HG03460 (cell line): ENCODE data around the gene OVOL2.

Experiments
- ATAC-seq: cut with Tn5 transposase; IDR thresholded peaks from one replicate; pipeline ENCODE4 v1.9.1; 2021; ENCODE audit not compliant: unreplicated experiment

Gene OVOL2

GRCh38 chr20:18018100-18018499 is 39.6 kb downstream of the OVOL2 start:
- no peak for ATAC-seq

GRCh38 chr20:18016772-18017171 is 40.9 kb downstream of the OVOL2 start:
- ATAC-seq = no peak

- no peak for ATAC-seq
Measured at GRCh38 chr20:18014411-18014810, 43.3 kb downstream of the OVOL2 start.

GRCh38 chr20:18012901-18013300 is 44.8 kb downstream of the OVOL2 start:
- ATAC-seq = no peak

- ATAC-seq = no peak
Measured at GRCh38 chr20:18011951-18012645, 45.6 kb downstream of the OVOL2 start.

GRCh38 chr20:18011482-18011881 is 46.2 kb downstream of the OVOL2 start:
- ATAC-seq = no peak

- no peak for ATAC-seq
Measured at GRCh38 chr20:18009116-18009515, 48.6 kb downstream of the OVOL2 start.

- ATAC-seq = no peak
Measured at GRCh38 chr20:18007534-18008292, 50.0 kb downstream of the OVOL2 start.

- no peak for ATAC-seq
Measured at GRCh38 chr20:18006684-18007083, 51.0 kb downstream of the OVOL2 start.

GRCh38 chr20:18005990-18006364 is 51.7 kb downstream of the OVOL2 start:
- no peak for ATAC-seq

- ATAC-seq = peak; percentile 96
Measured at GRCh38 chr20:18005170-18005989, 52.3 kb downstream of the OVOL2 start.

- ATAC-seq = no peak
Measured at GRCh38 chr20:18004384-18005031, 53.2 kb downstream of the OVOL2 start.

- ATAC-seq = no peak
Measured at GRCh38 chr20:18003897-18004296, 53.8 kb downstream of the OVOL2 start.

GRCh38 chr20:18001131-18001921 is 56.4 kb downstream of the OVOL2 start:
- ATAC-seq = no peak

GRCh38 chr20:17999566-17999965 is 58.1 kb downstream of the OVOL2 start:
- no peak for ATAC-seq

- no peak for ATAC-seq
Measured at GRCh38 chr20:17998446-17998845, 59.3 kb downstream of the OVOL2 start.

GRCh38 chr20:17995967-17996819 is 61.5 kb downstream of the OVOL2 start:
- ATAC-seq = no peak

GRCh38 chr20:17993546-17993945 is 64.2 kb downstream of the OVOL2 start:
- no peak for ATAC-seq

GRCh38 chr20:17992847-17993513 is 64.7 kb downstream of the OVOL2 start:
- no peak for ATAC-seq
